HUDEP-2 (cell line): ENCODE measurements around the gene PRICKLE2.

Source experiments
- DNase-seq, 76 experiments: peaks; one replicate each; lab custom pipeline; 2025; ENCODE audit not compliant: unreplicated experiment in 76 of 76; lab: John Stamatoyannopoulos, UW

Gene PRICKLE2

GRCh38 chr3:64254443-64254842 lies 29.2 kb upstream of the PRICKLE2 start:
- no peak for DNase-seq

GRCh38 chr3:64253689-64254088 lies 28.4 kb upstream of the PRICKLE2 start:
- DNase-seq = no peak

GRCh38 chr3:64251019-64251418 lies 25.8 kb upstream of the PRICKLE2 start:
- no peak for DNase-seq

GRCh38 chr3:64247991-64248646 lies 22.9 kb upstream of the PRICKLE2 start:
- no peak for DNase-seq

- DNase-seq = peak in 30 of 76 experiments; percentile 1 to 51 (median 16)
Observed at GRCh38 chr3:64244011-64244942, 19.0 kb upstream of the PRICKLE2 start.

GRCh38 chr3:64242435-64242834 lies 17.2 kb upstream of the PRICKLE2 start:
- DNase-seq = no peak

- DNase-seq = no peak
Observed at GRCh38 chr3:64240959-64241358, 15.7 kb upstream of the PRICKLE2 start.

- no peak for DNase-seq
Observed at GRCh38 chr3:64240396-64240795, 15.1 kb upstream of the PRICKLE2 start.

GRCh38 chr3:64239841-64240240 lies 14.6 kb upstream of the PRICKLE2 start:
- no peak for DNase-seq

GRCh38 chr3:64238971-64239667 lies 13.9 kb upstream of the PRICKLE2 start:
- DNase-seq = no peak

GRCh38 chr3:64237083-64237482 lies 11.8 kb upstream of the PRICKLE2 start:
- DNase-seq = no peak

GRCh38 chr3:64235605-64236004 lies 10.3 kb upstream of the PRICKLE2 start:
- no peak for DNase-seq

GRCh38 chr3:64234571-64234970 lies 9.3 kb upstream of the PRICKLE2 start:
- DNase-seq = no peak

- no peak for DNase-seq
Observed at GRCh38 chr3:64232821-64233220, 7.6 kb upstream of the PRICKLE2 start.

- no peak for DNase-seq
Observed at GRCh38 chr3:64229903-64230302, 4.6 kb upstream of the PRICKLE2 start.

- DNase-seq = no peak
Observed at GRCh38 chr3:64228110-64228509, 2.8 kb upstream of the PRICKLE2 start.

- DNase-seq = no peak
Observed at GRCh38 chr3:64226730-64227129, 1.5 kb upstream of the PRICKLE2 start.

GRCh38 chr3:64225695-64226499 lies 631 bp upstream of the PRICKLE2 start:
- DNase-seq = no peak

- no peak for DNase-seq
Observed at GRCh38 chr3:64223791-64224745, 1.2 kb downstream of the PRICKLE2 start.
